Vagina (tissue), 2 donors: ENCODE results near the gene SLC2A1. TPM values are rescaled to one million over a fixed set of nuclear protein-coding genes. Genes with fewer than 3 reads are reported as not detected.

ENCODE experiments used
- DNase-seq, 2 donors: peaks; one replicate each; pipeline ENCODE4 v3.0.0-alpha.2; 2017; ENCODE audit errors: extremely low spot score in 2 of 2
- H3K27ac ChIP-seq: fragments of 200-600 bp; sonication (generic); one replicate; pipeline ENCODE4 v1.5.1; 2019
- H3K27me3 ChIP-seq: fragments of 200-600 bp; sonication (generic); one replicate; pipeline ENCODE4 v1.5.1; 2019
- H3K36me3 ChIP-seq, 2 donors: fragments of 200-600 bp; sonication (generic); one replicate each; pipeline ENCODE4 v1.5.1; 2017 to 2019
- H3K4me1 ChIP-seq: fragments of 200-600 bp; sonication (generic); one replicate; pipeline ENCODE4 v1.5.1; 2019
- H3K4me3 ChIP-seq, 2 donors: fragments of 200-600 bp; sonication (generic); 1 replicate in 1 of 2; 2 replicates in 1 of 2; pipeline ENCODE4 v1.5.1; 2016 to 2019
- H3K9me3 ChIP-seq: fragments of 200-600 bp; sonication (generic); one replicate; pipeline ENCODE4 v1.5.1; 2019
- CTCF ChIP-seq, 3 experiments: fragments of 450-650 bp in 2 of 3; fragments of 200-600 bp in 1 of 3; sonication (generic) in 1 of 3; IDR thresholded peaks; one replicate each; pipeline ENCODE4 v1.5.1; 2017 to 2019; ENCODE audit warnings: antibody characterized with exemption in 3 of 3, mild to moderate bottlenecking in 2 of 3, moderate library complexity in 2 of 3
- POLR2A ChIP-seq, 2 donors: fragments of 450-650 bp; IDR thresholded peaks; one replicate each; pipeline ENCODE4 v1.6.1; 2017; ENCODE audit warnings: antibody characterized with exemption in 2 of 2, mild to moderate bottlenecking in 2 of 2, moderate library complexity in 2 of 2
- POLR2AphosphoS5 ChIP-seq, 2 donors: sonication (generic); formaldehyde crosslinking; IDR thresholded peaks; one replicate each; pipeline ENCODE4 v1.9.0; 2017; ENCODE audit warnings: antibody characterized with exemption in 2 of 2, mild to moderate bottlenecking in 2 of 2, low read depth in 1 of 2; ENCODE audit not compliant: insufficient read depth in 1 of 2
- intact Hi-C: fragments of 100-400 bp; cut with DNase I; formaldehyde crosslinking; loops from one replicate; pipeline ENCODE4 v1.15.1; 2023
- total RNA-seq: library from RNA; depleted of rRNA; stranded (reverse); fragments of >200 nt; gene quantifications from one replicate; pipeline ENCODE4 v1.2.3, GENCODE V29; 2016

SLC2A1 gene
- total RNA-seq, 1 donor from 2014 or later = 286 TPM

GRCh38 chr1:42891465-42892138 is 67.1 kb downstream of the SLC2A1 start:
- H3K27me3 ChIP-seq = no peaks in the 10 kb centered on the region
- no peaks in the 10 kb centered on the region for H3K36me3 ChIP-seq
- no peak overlapping the region for H3K27ac ChIP-seq
- no peaks in the 10 kb centered on the region for H3K4me1 ChIP-seq
- no peaks in the 10 kb centered on the region for H3K9me3 ChIP-seq
- no peak for DNase-seq
- no peak for TF ChIP-seq POLR2AphosphoS5 (IDR thresholded peaks at IDR 0.05; ENCODE audit: insufficient read depth in 1 of 2, low read depth in 1 of 2)
- no peak for TF ChIP-seq CTCF (IDR thresholded peaks at IDR 0.05)
- no peak for TF ChIP-seq POLR2A (IDR thresholded peaks at IDR 0.05)
- H3K4me3 ChIP-seq = no peak overlapping the region
- intact Hi-C loops = no loop called here

- TF ChIP-seq CTCF (IDR thresholded peaks at IDR 0.05) (no peak), POLR2AphosphoS5 (IDR thresholded peaks at IDR 0.05; ENCODE audit: insufficient read depth in 1 of 2, low read depth in 1 of 2) (no peak), POLR2A (IDR thresholded peaks at IDR 0.05) (no peak)
- Histone ChIP-seq H3K9me3 (no peaks in the 10 kb centered on the region), H3K27me3 (no peaks in the 10 kb centered on the region), H3K4me3 (no peak overlapping the region), H3K27ac (no peak overlapping the region), H3K36me3 (no peaks in the 10 kb centered on the region), H3K4me1 (no peaks in the 10 kb centered on the region)
- intact Hi-C loops = no loop called here
- no peak for DNase-seq
Measured at GRCh38 chr1:42889264-42889663, 69.4 kb downstream of the SLC2A1 start.

GRCh38 chr1:42888013-42888633 is 70.5 kb downstream of the SLC2A1 start:
- Histone ChIP-seq H3K4me3 (no peak overlapping the region), H3K4me1 (no peaks in the 10 kb centered on the region), H3K36me3 (no peaks in the 10 kb centered on the region), H3K27me3 (no peaks in the 10 kb centered on the region), H3K9me3 (no peaks in the 10 kb centered on the region), H3K27ac (no peak overlapping the region)
- TF ChIP-seq POLR2AphosphoS5 (IDR thresholded peaks at IDR 0.05; ENCODE audit: insufficient read depth in 1 of 2, low read depth in 1 of 2) (no peak), CTCF (IDR thresholded peaks at IDR 0.05) (no peak), POLR2A (IDR thresholded peaks at IDR 0.05) (no peak)
- intact Hi-C loops = no loop called here
- no peak for DNase-seq

- TF ChIP-seq POLR2A (IDR thresholded peaks at IDR 0.05) = no peak
- no peak for TF ChIP-seq CTCF (IDR thresholded peaks at IDR 0.05)
- no peak for TF ChIP-seq POLR2AphosphoS5 (IDR thresholded peaks at IDR 0.05; ENCODE audit: insufficient read depth in 1 of 2, low read depth in 1 of 2)
- Histone ChIP-seq H3K9me3 (no peaks in the 10 kb centered on the region), H3K36me3 (no peaks in the 10 kb centered on the region), H3K27ac (no peak overlapping the region), H3K27me3 (no peaks in the 10 kb centered on the region), H3K4me1 (no peaks in the 10 kb centered on the region), H3K4me3 (no peak overlapping the region)
- DNase-seq = no peak
- intact Hi-C loops = no loop called here
Measured at GRCh38 chr1:42887366-42887765, 71.3 kb downstream of the SLC2A1 start.

GRCh38 chr1:42886800-42887199 is 71.9 kb downstream of the SLC2A1 start:
- no peak overlapping the region for H3K27ac ChIP-seq
- intact Hi-C loops = no loop called here
- no peaks in the 10 kb centered on the region for H3K9me3 ChIP-seq
- no peaks in the 10 kb centered on the region for H3K36me3 ChIP-seq
- no peaks in the 10 kb centered on the region for H3K4me1 ChIP-seq
- H3K27me3 ChIP-seq = no peaks in the 10 kb centered on the region
- DNase-seq = no peak
- H3K4me3 ChIP-seq = no peak overlapping the region
- TF ChIP-seq CTCF (IDR thresholded peaks at IDR 0.05) (no peak), POLR2AphosphoS5 (IDR thresholded peaks at IDR 0.05; ENCODE audit: insufficient read depth in 1 of 2, low read depth in 1 of 2) (no peak), POLR2A (IDR thresholded peaks at IDR 0.05) (no peak)
